Activated naive CD4-positive, alpha-beta T cell treated with anti-CD3 and anti-CD28 coated beads, Interleukin-2, amount 50 U/mL, for 16 hours (primary cell): Measurements from ENCODE around the gene SLC25A31.

Experiments used
- DNase-seq: peaks from one replicate; pipeline ENCODE4 v3.0.0-alpha.2; 2020

Gene SLC25A31

DNA sequence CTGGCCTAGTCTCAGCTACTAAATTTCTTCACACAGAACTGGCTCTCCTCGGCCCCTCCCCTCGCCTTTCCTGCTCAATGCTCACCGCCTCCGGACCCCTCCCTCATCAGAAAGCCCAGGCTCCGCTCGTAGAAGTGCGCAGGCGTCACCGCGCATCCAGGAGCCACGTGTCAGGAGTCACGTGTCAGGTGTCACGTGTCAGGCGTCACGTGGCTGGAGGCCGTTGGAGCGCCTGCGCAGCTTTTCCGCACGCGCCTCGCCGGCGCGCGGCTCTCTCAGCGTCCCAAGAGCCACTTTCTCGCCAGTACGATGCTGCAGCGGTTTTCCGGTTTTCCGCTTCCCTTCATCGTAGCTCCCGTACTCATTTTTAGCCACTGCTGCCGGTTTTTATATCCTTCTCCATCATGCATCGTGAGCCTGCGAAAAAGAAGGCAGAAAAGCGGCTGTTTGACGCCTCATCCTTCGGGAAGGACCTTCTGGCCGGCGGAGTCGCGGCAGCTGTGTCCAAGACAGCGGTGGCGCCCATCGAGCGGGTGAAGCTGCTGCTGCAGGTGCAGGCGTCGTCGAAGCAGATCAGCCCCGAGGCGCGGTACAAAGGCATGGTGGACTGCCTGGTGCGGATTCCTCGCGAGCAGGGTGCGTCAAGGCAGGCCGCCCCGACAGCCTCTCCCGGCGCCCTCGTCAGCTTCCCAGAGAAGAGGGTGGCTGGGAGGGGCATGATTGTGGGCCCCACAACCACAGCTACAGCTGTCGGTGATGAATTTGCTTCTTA is at the start of gene SLC25A31:
Gene SLC25A31, plus strand, starts transcription at position 259 of the 772 bp plus-strand sequence. Its CDS starts 146 bp downstream, at position 405.
- DNase-seq = no peak

- no peak for DNase-seq
Observed at GRCh38 chr4:127685292-127685691, 44.9 kb upstream of the SLC25A31 start.

- DNase-seq = no peak
Observed at GRCh38 chr4:127686658-127687057, 43.5 kb upstream of the SLC25A31 start.

DNA sequence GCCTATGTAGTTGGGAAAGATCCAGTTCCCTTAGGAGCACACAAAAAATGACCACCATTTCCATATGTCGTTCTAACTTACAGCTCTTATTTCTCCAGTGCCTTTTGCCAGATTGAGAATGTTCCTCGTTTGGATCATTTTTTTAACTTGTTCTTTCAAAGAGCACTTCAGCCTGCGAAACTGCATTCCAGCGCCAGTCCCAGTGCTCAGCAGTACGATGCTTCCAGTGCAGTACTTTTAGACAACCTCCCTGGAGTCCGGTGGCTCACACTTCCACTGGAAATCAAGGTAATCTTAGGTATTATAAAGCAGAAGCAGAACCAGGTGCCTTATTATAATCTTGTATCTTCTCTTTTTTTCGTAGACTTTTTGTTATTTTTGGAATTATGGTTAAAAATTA is 42.6 kb upstream of the SLC25A31 start:
- DNase-seq = no peak

GRCh38 chr4:127698789-127699200 is 31.4 kb upstream of the SLC25A31 start:
- no peak for DNase-seq

- no peak for DNase-seq
Observed at GRCh38 chr4:127708985-127709384, 21.2 kb upstream of the SLC25A31 start.

GRCh38 chr4:127709456-127709855 is 20.7 kb upstream of the SLC25A31 start:
- no peak for DNase-seq

- DNase-seq = no peak
Observed at GRCh38 chr4:127731406-127731805, 1.2 kb downstream of the SLC25A31 start.

DNA sequence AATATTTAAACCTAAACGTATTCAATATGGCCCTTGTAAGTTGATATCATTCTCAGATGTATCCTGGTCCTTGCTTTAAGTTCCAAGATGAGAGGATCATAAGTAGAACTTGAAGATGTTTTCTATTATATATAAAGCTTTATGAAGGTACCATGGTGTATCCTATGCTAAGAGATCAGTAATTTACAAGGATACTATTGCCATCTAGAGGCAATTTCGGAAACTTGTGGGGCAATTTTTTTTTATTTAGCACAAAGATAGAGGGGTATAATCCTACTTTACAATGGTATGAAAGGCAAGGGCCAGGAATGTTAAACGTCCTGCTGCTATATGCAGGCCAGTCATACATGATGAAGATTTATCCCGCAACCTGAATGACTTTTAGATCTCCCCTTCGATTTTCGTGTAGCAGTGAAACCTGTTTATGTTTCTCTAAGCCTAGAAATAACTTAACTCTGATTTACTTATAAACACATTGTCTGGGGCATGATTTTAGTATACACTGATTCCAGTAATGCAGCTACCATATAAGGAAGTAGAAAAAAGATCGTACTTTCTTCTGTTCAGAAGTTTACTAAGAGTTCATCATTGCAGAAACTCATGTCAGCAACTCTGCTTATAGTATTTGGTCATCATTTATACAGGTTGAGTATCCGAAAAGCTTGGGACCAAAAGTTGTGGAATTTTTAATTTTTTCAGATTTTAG is 2.6 kb downstream of the SLC25A31 start:
- DNase-seq = no peak

GRCh38 chr4:127734976-127735375 is 4.8 kb downstream of the SLC25A31 start:
- no peak for DNase-seq

GRCh38 chr4:127737295-127737694 is 7.1 kb downstream of the SLC25A31 start:
- DNase-seq = no peak

DNA sequence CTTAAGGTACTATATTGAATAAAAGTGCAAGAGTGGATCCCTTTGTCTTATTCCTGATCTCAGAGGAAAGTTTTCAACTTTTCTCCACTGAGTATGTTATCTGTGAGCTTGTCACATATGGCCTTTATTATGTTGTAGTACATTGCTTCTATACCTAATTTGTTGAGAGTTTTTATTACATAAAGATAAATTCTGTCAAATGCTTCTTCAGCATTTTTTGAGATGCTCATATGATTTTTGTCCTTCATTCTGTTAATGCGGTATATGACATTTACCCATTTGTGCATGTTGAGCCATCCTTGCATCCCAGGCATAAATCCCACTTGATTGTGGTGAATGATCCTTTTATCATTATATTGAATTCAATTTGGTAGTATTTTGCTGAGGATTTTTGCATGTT is 11.0 kb downstream of the SLC25A31 start:
- no peak for DNase-seq

DNA sequence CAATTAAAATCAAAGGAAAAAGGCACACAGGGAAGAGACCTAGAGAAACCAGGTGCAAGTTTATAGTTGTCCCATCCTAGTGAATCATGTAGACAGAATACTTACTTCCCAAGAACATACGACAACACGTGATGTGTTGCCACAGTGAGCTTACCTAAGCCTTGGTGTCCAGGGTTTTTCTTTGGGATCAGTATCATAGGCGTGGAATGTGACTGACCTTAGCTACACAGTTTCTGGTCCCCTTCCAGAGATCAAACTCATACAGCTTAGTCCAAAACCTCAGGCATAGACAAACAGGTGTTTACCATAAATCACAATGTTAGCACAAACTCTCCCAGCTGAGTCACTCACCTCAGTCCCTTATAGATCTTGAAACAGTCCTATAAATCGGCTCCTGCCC is 17.7 kb downstream of the SLC25A31 start:
- DNase-seq = no peak

DNA sequence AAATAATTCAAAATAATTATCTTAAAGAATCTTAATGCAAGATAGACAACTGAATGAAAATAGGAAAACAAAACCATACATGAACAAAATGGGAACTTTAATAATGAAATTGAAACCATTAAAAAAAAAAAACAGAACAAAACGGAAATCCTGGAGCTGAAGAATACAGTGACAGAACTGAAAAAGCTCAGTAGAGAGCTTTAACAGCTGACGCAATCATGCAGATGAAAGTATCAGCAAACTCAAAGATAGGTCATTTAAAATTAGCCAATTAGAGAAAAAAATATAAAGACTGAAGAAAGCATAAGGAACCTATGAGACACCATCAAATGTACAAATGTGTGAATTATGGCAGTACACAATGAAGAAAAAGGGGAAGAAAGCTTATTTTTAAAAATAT is 18.8 kb downstream of the SLC25A31 start:
- DNase-seq = no peak

DNA sequence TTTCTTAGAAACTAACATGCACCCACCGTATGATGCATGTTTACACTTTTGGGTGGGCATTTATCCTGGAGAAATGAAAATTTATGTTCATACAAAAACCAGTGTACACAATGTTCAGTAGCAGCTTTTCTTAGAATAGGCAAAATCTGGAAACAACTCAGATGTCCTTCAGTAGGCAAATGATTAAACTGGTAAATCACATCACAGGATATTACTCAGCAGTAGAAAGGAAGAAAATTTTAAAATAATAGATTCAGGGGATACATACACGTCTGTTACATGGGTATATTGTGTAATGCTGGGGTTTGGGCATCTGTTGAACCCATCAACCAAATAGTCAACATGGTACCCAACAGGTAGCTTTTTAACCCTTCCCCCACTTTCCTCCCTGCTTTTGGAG is 26.7 kb downstream of the SLC25A31 start:
- DNase-seq = no peak

DNA sequence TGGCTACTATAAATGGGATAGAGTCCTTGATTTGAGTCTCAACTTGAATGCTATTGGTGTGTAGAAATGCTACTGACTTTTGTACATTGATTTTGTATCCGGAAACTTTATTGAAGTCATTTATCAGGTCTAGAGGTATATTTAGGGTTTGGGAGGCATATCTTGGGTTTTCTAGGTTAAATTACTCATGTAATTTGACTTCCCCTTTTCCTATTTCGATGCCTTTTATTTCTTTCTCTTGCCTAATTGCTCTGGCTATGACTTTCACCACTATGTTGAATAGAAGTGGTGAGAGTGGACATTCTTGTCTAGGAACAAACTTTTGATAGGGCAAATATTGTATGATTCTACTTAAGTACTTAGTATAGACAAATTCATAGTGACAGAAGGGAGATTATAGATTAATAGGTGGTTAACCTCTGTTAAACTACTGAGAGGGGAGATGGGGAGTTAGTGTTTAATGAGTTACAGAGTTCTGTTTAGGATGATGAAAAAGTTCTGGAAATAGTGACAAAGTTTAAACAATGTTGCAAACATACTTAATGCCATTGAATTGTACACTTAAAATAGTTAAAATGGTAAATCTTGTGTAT is 29.1 kb downstream of the SLC25A31 start:
- no peak for DNase-seq

DNA sequence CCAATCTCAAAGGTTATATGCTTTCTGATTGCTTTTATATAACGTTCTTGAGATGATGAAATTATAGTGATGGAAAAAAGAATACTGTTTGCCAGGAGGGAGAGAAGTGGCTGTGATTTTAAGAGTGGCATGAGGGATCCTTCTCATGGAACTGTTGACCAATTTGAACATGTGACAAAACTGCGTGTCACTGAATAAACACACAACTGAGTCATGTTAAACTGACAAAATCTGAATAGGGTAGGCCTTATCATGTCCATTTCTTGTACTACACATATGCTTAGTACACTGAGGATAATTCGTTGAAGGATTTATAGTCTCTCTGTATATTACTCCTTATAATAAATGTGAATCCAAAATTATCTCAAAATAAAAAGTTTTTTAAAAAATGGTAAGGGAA is 29.7 kb downstream of the SLC25A31 start:
- DNase-seq = no peak

- no peak for DNase-seq
Observed at GRCh38 chr4:127771535-127772275, 41.5 kb downstream of the SLC25A31 start.

DNA sequence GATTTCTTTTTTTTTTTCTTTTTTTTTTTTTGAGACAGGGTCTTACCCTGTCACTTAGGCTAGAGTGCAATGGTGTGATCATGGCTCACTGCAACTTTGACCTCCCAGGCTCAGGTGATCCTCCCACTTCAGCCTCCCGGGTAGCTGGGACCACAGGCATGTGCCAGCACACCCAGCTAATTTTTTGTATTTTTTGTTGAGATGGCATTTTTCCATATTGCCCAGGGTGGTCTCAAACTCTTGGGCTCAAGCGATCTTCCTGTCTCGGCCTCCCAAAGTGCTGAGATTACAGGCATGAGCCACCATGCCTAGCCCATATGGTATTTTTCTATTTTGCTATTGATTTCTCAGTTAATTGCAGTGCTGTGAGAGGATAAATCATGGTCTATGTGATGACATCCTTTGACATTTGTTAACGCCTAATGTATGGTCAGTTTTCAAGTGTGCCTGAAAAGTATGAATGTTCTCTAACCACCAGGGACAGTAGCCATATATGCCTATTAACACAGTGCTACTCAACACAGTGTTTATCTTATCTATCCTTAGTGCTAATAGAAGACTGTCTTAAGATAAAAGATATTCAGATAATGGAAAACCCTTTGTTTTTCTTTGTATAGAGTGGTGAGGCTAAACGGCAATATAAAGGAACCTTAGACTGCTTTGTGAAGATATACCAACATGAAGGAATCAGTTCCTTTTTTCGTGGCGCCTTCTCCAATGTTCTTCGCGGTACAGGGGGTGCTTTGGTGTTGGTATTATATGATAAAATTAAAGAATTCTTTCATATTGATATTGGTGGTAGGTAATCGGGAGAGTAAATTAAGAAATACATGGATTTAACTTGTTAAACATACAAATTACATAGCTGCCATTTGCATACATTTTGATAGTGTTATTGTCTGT is 42.8 kb downstream of the SLC25A31 start:
- no peak for DNase-seq

DNA sequence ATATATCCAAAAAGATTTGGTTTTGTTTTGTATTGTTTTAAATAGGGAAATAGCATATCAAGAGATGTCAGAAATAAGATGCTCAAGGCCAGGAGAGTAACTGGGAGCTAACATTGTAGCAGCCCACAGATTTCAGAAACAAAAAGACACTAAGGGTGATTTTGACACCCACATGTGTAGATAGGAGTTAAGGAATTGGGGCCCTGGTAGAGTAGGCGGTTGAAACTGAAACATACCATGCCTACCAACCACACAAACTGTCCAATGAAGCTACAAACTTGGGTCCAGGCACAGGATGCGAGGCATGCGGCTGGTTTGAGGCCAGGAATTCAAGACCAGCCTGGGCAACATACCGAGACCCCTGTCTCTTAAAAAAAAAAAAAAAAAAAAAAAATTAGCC is 45.6 kb downstream of the SLC25A31 start:
- no peak for DNase-seq

DNA sequence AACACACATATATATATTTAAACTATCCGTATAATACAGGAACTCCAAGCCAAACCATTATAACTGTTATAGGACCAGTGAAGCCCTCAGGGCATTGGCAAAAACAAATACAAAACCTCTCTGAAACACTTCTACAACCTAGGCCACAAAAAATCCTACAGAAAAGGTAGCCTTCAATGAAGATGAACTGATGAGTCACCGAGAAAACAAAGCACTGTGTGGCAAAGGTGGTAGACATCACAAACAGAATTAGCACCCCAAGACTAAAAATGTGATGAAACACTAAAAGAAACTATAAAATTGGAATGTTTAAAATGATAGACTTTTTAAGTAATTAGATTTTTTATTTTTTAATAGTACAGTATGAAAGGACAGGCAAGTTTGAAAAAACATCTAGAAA is 46.4 kb downstream of the SLC25A31 start:
- no peak for DNase-seq

DNA sequence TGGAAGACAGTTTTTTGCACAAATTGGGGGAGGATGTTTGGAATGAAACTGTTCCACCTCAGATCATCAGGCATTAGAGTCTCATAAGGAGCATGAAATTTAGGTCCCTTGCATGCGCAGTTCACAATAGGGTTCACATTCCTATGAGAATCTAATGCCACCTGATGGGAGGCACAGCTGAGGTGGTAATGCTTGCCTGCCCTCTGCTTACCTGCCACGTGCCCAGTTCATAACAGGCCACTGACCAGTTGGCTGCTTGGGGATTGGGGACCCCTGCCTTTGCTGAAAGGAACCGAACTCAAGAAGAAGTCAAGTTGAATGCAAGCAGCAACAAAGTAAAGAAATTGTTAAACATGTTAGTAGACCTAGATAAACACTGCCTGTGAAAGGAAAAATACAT is 47.3 kb downstream of the SLC25A31 start:
- DNase-seq = no peak
